ENCODE results near the gene CCIN.

DNA sequence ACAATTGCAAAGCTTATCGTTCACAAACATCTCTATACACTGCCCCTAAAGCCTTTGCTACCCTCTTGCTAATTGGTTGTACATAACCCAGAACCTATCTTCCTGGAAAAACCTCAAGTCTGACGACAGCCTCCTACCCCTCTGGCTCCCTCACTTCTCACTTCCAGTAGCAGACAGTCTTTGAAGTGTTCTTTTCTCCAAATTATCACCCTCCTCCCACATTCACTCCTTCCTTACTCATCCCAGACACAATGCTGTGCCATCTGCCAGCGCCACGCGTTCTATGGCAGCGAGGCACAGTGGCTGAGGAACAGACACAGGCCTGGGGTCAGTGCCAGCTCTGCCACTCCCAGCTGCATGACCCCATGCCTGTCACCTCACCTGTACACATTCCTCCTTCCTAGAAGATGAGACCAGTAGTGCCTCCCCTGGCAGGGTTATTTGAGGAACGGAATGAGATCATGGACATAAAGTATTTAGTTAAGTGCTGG is 49.3 kb downstream of the CCIN start:
- TF ChIP-seq, protein P1, sequence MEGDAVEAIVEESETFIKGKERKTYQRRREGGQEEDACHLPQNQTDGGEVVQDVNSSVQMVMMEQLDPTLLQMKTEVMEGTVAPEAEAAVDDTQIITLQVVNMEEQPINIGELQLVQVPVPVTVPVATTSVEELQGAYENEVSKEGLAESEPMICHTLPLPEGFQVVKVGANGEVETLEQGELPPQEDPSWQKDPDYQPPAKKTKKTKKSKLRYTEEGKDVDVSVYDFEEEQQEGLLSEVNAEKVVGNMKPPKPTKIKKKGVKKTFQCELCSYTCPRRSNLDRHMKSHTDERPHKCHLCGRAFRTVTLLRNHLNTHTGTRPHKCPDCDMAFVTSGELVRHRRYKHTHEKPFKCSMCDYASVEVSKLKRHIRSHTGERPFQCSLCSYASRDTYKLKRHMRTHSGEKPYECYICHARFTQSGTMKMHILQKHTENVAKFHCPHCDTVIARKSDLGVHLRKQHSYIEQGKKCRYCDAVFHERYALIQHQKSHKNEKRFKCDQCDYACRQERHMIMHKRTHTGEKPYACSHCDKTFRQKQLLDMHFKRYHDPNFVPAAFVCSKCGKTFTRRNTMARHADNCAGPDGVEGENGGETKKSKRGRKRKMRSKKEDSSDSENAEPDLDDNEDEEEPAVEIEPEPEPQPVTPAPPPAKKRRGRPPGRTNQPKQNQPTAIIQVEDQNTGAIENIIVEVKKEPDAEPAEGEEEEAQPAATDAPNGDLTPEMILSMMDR (IDR thresholded peaks at IDR 0.05; ENCODE audit: insufficient read depth, low read depth, low read length): no peak
- no peak for TF ChIP-seq EZH2 (IDR thresholded peaks at IDR 0.05; ENCODE audit: insufficient read depth, low read length)

Data from astrocyte (in vitro differentiated cells and primary cell).